D721Med (cell line): ENCODE data around the gene NINL.

Experiments
- DNase-seq: peaks from one replicate; pipeline ENCODE4 v3.0.0; 2011; ENCODE audit warnings: low spot score; ENCODE audit not compliant: insufficient read length
- FAIRE-seq: peaks from 2 replicates; lab custom pipeline; 2011; peaks lifted over from hg19 to GRCh38; lab: Jason Lieb, UNC
- TF ChIP-seq, protein P1 (sequence below): IDR thresholded peaks from 2 replicates; pipeline ENCODE4 v1.5.1; 2012; ENCODE audit warnings: mild to moderate bottlenecking, control low read depth; ENCODE audit not compliant: insufficient read depth; ENCODE audit errors: missing control alignments

The NINL gene

DNA sequence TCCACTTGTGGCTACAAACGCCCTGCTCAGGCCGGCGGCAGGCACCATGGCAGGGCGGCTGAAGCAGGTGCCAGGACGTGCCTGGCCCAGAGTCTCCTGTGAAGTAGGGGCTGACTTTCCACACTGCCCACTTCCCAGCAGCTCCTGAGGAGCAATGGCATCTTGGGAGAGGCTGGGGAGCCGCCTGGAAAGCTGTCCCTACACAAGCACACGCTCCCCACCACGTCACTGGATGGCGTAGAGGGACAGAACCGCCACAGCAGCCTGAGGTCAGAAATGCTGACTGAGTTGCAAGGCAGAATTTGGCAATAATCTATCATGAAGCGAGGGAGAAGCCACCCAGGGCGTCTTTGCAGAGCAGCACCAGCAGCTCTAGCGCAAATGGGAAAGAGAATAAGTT lies 86.3 kb downstream of the NINL start:
- FAIRE-seq = no peak
- no peak for DNase-seq

DNA sequence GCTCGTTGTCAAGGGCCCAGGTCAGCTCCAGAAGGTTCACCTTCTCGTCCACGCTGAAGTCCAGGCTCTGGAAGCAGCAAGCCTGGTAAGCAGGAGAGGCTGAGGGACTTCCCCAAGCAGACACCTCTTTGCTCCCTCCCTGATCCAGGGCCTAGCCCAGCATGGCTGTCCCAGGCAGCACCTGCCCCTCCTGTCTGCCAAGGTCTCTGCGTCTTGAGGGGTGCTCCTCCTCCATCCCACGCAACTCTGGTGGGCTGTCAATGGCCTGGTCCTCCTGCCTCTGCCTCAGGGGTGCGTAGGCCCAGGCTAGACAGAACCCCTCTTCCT lies 87.1 kb downstream of the NINL start:
- TF ChIP-seq, protein P1, sequence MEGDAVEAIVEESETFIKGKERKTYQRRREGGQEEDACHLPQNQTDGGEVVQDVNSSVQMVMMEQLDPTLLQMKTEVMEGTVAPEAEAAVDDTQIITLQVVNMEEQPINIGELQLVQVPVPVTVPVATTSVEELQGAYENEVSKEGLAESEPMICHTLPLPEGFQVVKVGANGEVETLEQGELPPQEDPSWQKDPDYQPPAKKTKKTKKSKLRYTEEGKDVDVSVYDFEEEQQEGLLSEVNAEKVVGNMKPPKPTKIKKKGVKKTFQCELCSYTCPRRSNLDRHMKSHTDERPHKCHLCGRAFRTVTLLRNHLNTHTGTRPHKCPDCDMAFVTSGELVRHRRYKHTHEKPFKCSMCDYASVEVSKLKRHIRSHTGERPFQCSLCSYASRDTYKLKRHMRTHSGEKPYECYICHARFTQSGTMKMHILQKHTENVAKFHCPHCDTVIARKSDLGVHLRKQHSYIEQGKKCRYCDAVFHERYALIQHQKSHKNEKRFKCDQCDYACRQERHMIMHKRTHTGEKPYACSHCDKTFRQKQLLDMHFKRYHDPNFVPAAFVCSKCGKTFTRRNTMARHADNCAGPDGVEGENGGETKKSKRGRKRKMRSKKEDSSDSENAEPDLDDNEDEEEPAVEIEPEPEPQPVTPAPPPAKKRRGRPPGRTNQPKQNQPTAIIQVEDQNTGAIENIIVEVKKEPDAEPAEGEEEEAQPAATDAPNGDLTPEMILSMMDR = no peak
- no peak for DNase-seq
- FAIRE-seq = no peak

More for the DNA sequence above, 86.3 kb downstream of the NINL start:
- TF ChIP-seq, protein P1 = no peak

DNA sequence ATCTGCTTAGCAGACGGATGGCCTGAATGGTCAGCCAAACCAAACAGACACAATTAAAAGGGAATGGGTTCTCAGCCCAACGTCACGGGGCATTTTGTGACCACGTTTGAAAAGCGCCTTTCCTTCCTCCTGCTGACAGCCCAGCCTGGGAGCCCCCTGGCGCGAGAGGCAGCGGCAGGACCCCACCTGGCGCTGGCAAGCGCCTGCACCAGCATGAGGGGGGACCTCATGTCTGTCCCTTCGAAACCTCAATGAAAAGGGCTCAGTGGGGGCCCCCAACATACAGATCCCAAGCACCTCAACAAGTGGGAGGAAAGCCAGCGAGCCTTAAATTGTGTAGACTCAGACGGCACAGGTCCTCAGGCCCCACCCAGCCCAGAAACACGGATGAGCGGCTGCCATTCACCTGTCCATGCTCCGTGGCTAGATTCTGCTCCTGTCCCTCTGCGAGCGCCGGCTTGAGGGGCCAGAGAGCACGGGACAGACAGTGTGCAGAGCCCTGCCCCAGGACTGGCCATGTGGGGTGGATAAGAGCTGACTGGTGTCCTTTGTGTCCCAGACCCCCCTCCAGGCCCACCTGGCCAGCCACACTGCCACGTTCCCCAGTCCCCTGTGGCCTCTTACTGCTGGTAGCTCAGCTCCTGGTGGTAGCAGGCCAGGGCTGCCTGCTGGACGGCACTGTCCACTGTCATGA lies 87.6 kb downstream of the NINL start:
- DNase-seq (no peak), FAIRE-seq (no peak)
- TF ChIP-seq, protein P1 = no peak

DNA sequence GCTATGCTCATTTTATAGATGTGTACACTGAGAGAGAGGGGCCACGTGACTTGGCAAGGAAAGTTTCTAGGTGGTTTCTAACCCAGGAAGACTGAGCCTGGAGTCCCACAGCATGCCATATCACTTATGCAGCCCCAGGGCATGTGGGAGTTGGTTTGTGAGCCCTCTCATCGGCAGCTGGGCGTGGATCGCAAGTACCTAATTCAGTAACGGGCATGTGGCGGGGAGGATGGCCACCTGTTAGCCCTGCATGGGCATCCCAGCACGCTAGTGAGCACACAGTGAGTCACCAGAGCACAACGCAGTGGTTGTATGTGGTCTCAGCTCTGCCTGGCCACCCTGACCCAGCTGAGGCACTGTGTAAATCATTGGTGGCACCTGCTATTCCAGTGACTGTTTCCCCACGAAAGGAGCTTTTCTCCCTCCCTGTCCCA lies 88.3 kb downstream of the NINL start:
- DNase-seq = no peak
- TF ChIP-seq, protein P1 = no peak
- no peak for FAIRE-seq

DNA sequence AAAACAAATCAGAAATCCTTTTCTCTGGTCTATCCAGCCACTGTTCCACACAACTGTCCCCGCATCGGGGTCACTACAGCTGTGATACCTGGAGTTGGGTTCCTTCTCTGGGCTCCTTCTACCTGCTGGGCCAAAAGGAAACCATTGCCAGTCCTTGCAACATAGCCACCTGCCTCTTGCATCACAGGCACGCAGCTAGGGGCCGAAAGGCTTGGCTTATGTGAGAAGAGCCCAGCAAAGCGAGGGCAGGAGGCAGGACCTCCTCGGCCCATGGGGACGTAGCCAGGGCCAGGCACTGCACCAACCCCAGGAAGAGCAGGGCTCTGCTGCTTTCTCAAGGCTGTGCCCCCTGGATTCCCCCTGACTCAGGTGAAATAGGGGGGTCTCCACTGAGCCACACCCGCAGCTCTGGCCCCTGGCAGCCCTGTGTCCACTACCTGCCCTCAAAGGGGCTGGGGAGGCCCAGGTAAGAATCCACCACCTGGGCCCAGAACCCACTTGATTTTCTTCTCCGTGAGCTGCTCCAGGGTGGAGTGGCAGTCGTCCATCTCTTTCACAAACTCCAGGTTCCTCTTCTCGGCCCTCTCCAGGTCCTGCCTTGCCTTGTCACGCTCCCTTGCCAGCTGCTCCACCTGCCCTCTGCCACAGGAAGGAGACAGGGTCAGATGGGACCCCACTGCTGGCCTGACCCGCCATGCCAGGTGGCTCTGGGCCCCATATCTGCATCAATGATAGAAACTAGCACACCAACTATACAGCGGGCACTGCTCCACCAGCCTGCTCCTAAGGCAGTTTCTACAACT lies 89.0 kb downstream of the NINL start:
- TF ChIP-seq, protein P1 = no peak
- FAIRE-seq (no peak), DNase-seq (no peak)

DNA sequence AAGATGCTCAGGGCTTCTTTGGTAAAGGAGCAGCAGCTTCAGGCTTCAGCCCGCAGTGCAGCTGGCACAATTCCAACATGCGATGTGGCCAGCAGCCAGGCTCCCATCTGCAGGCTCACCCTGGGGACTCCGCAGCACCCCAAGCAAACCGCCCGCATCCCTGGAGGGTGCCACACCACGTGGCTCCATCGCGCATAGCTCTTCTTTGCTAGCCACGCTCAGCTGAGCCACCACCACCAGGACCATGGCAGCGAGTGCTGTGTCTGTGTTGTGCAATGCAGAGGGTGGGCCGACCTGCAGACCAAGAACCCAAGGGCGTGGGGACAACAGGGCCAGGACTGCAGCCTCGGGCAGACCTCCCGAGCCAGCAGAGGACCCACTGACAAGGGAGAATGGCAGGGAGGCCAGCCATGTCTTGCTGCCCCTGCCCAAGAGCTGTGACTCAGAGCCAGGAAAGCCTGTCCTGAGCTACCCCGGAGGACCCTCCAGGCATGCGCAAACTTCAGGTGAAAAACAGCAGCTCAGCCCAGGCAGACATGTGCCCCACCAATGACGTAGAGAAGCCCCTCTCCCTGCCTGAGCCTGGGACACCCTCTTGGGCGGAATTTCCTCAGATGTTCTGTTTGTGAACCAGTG lies 90.0 kb downstream of the NINL start:
- TF ChIP-seq, protein P1 = no peak
- FAIRE-seq = no peak
- DNase-seq = no peak
